H1 (cell line): ENCODE results near the gene GALNT2. TPM values are rescaled to one million over a fixed set of nuclear protein-coding genes. Genes with fewer than 3 reads are reported as not detected.

Experiments
- CTCF ChIA-PET: fragments of 300-600 bp; sonication (Branson Sonifier 250); formaldehyde crosslinking; loops from one replicate; lab custom pipeline; 2021; ENCODE audit not compliant: partially characterized antibody; lab: Charles Lee
- POLR2A ChIA-PET: fragments of 300-600 bp; sonication (Branson Sonifier 250); formaldehyde crosslinking; loops from one replicate; lab custom pipeline; 2021; ENCODE audit warnings: inconsistent platforms; ENCODE audit not compliant: partially characterized antibody; lab: Charles Lee
- DNase-seq, 2 experiments: peaks; one replicate each; pipeline versions ENCODE4 v3.0.0 to v3.0.0-alpha.2; 2010 to 2022; ENCODE audit warnings: low spot score in 2 of 2, low read depth in 1 of 2, mixed read lengths in 1 of 2
- FAIRE-seq: peaks from 2 replicates; lab custom pipeline; 2011; peaks lifted over from hg19 to GRCh38; lab: Jason Lieb, UNC
- H2AFZ ChIP-seq: 2 replicates; pipeline ENCODE4 v1.8.1; 2012; ENCODE audit warnings: low read length, inconsistent platforms
- H2AK5ac ChIP-seq: 2 replicates; pipeline ENCODE4 v1.6.1; 2013; ENCODE audit warnings: low read depth, low read length
- H2BK120ac ChIP-seq: replicated peaks from 2 replicates; pipeline ENCODE3; 2013; ENCODE audit warnings: low read depth, low read length, inconsistent platforms
- H2BK12ac ChIP-seq: 2 replicates; pipeline ENCODE4 v1.6.1; 2013; ENCODE audit warnings: low read depth, low read length
- H2BK15ac ChIP-seq: 2 replicates; pipeline ENCODE4 v1.6.1; 2013; ENCODE audit warnings: low read length
- H2BK20ac ChIP-seq: 2 replicates; pipeline ENCODE4 v1.6.1; 2013; ENCODE audit warnings: low read length
- H2BK5ac ChIP-seq: 2 replicates; pipeline ENCODE4 v1.6.1; 2013; ENCODE audit warnings: low read depth, low read length
- H3K14ac ChIP-seq: 2 replicates; pipeline ENCODE4 v1.6.1; 2013; ENCODE audit warnings: inconsistent platforms; ENCODE audit not compliant: insufficient read length
- H3K18ac ChIP-seq: 2 replicates; pipeline ENCODE4 v1.6.1; 2013; ENCODE audit warnings: low read length; ENCODE audit errors: extremely low read depth
- H3K23ac ChIP-seq: 2 replicates; pipeline ENCODE4 v1.6.1; 2013; ENCODE audit warnings: inconsistent platforms; ENCODE audit not compliant: insufficient read length
- H3K23me2 ChIP-seq: 2 replicates; pipeline ENCODE4 v1.6.1; 2013; ENCODE audit warnings: low read depth, low read length
- H3K27ac ChIP-seq: 2 replicates; pipeline ENCODE4 v1.6.1; 2011; ENCODE audit warnings: low read depth, low read length, inconsistent platforms
- H3K27me3 ChIP-seq, 4 experiments: replicated peaks in 1 of 4; 1 replicate in 1 of 4; 2 replicates in 3 of 4; pipeline versions ENCODE4 v1.6.1 to v1.8.1; 2011 to 2013; ENCODE audit warnings: low read length in 3 of 4, mild to moderate bottlenecking in 3 of 4, inconsistent platforms in 2 of 4, mixed read lengths in 2 of 4, moderate library complexity in 1 of 4; ENCODE audit not compliant: control insufficient read depth in 3 of 4, insufficient read depth in 3 of 4; ENCODE audit errors: extremely low read depth in 1 of 4
- H3K36me3 ChIP-seq, 4 experiments: 2 replicates each; pipeline versions ENCODE4 v1.6.1 to v1.8.1; 2011 to 2013; ENCODE audit warnings: mild to moderate bottlenecking in 4 of 4, low read length in 3 of 4, moderate library complexity in 2 of 4, control low read depth in 1 of 4, inconsistent platforms in 1 of 4; ENCODE audit not compliant: insufficient read depth in 4 of 4, control insufficient read depth in 2 of 4
- H3K4ac ChIP-seq: replicated peaks from 2 replicates; pipeline ENCODE3; 2013; ENCODE audit warnings: low read length, low read depth, mixed read lengths, inconsistent platforms; ENCODE audit not compliant: insufficient read length
- H3K4me1 ChIP-seq, 4 experiments: replicated peaks in 1 of 4; 1 replicate in 1 of 4; 2 replicates in 3 of 4; pipeline versions ENCODE4 v1.6.1 to v1.8.1; 2011 to 2013; ENCODE audit warnings: low read length in 3 of 4, inconsistent platforms in 2 of 4, mixed read lengths in 1 of 4; ENCODE audit not compliant: insufficient read depth in 4 of 4, control insufficient read depth in 3 of 4
- H3K4me2 ChIP-seq, 2 experiments: 2 replicates each; pipeline versions ENCODE4 v1.6.1 to v1.8.1; 2011 to 2013; ENCODE audit warnings: low read depth in 2 of 2, low read length in 2 of 2, control low read depth in 1 of 2, inconsistent platforms in 1 of 2, mild to moderate bottlenecking in 1 of 2; ENCODE audit not compliant: insufficient read depth in 1 of 2
- H3K4me3 ChIP-seq, 4 experiments: fragments of 200-600, 300-600 bp in 1 of 4; sonication (generic), shearing (Covaris generic), sonication (Bioruptor Twin) in 1 of 4; 2 replicates each; pipeline versions ENCODE4 v1.5.1 to v1.8.1; 2011 to 2016; ENCODE audit warnings: low read length in 4 of 4, low read depth in 3 of 4, control low read depth in 2 of 4, inconsistent platforms in 2 of 4, mild to moderate bottlenecking in 2 of 4, mixed read lengths in 1 of 4, moderate library complexity in 1 of 4; ENCODE audit not compliant: insufficient read depth in 2 of 4; ENCODE audit errors: extremely low read depth in 1 of 4
- H3K56ac ChIP-seq: replicated peaks from 2 replicates; pipeline ENCODE3; 2013; ENCODE audit warnings: low read depth, mild to moderate bottlenecking, mixed read lengths, low read length, inconsistent platforms; ENCODE audit not compliant: insufficient read length
- H3K79me1 ChIP-seq: 2 replicates; pipeline ENCODE4 v1.6.1; 2013; ENCODE audit warnings: low read depth, low read length, control low read depth
- H3K79me2 ChIP-seq, 2 experiments: 2 replicates each; pipeline versions ENCODE4 v1.6.1 to v1.8.1; 2012 to 2013; ENCODE audit warnings: low read length in 2 of 2, mild to moderate bottlenecking in 2 of 2, inconsistent platforms in 1 of 2; ENCODE audit not compliant: insufficient read depth in 2 of 2, control insufficient read depth in 1 of 2
- H3K9ac ChIP-seq, 4 experiments: replicated peaks in 1 of 4; 1 replicate in 1 of 4; 2 replicates in 3 of 4; pipeline versions ENCODE4 v1.6.1 to v1.8.1; 2011 to 2013; ENCODE audit warnings: low read depth in 3 of 4, low read length in 3 of 4, control low read depth in 2 of 4, mild to moderate bottlenecking in 2 of 4, moderate library complexity in 2 of 4, inconsistent platforms in 1 of 4; ENCODE audit errors: extremely low read depth in 1 of 4
- H3K9me3 ChIP-seq, 2 experiments: 2 replicates each; pipeline versions ENCODE4 v1.6.1 to v1.8.1; 2012 to 2013; ENCODE audit warnings: mild to moderate bottlenecking in 2 of 2, moderate library complexity in 2 of 2, control low read depth in 1 of 2, inconsistent platforms in 1 of 2, low read depth in 1 of 2, low read length in 1 of 2, mixed read lengths in 1 of 2; ENCODE audit not compliant: insufficient read depth in 2 of 2
- H4K20me1 ChIP-seq, 2 experiments: replicated peaks in 1 of 2; 2 replicates each; pipeline versions ENCODE3 to v1.8.1; 2011 to 2013; ENCODE audit warnings: inconsistent platforms in 2 of 2, low read length in 2 of 2, mild to moderate bottlenecking in 1 of 2; ENCODE audit not compliant: insufficient read depth in 2 of 2, control insufficient read depth in 1 of 2
- H4K5ac ChIP-seq: 2 replicates; pipeline ENCODE4 v1.6.1; 2013; ENCODE audit warnings: low read length, low read depth, mixed read lengths, inconsistent platforms; ENCODE audit not compliant: insufficient read length
- H4K8ac ChIP-seq: 2 replicates; pipeline ENCODE4 v1.8.0; 2013; ENCODE audit warnings: mild to moderate bottlenecking, moderate library complexity, low read length, inconsistent platforms; ENCODE audit not compliant: insufficient read depth; ENCODE audit errors: extremely low read depth
- H4K91ac ChIP-seq: replicated peaks from 2 replicates; pipeline ENCODE3; 2013; ENCODE audit warnings: low read length, mixed read lengths, inconsistent platforms; ENCODE audit not compliant: insufficient read length
- EGR1 ChIP-seq: IDR thresholded peaks from 2 replicates; pipeline ENCODE4 v1.6.1; 2011; ENCODE audit warnings: low read depth, low read length, borderline replicate concordance
- SIRT6 ChIP-seq: IDR thresholded peaks from one replicate; pipeline ENCODE4 v1.7.1; 2012; ENCODE audit warnings: low read length, inconsistent platforms
- SIX5 ChIP-seq: IDR thresholded peaks from 2 replicates; pipeline ENCODE4 v1.6.1; 2011; ENCODE audit warnings: mild to moderate bottlenecking, low read depth, low read length
- SP1 ChIP-seq: IDR thresholded peaks from 2 replicates; pipeline ENCODE4 v1.6.1; 2011; ENCODE audit warnings: low read depth, low read length
- WGBS, 2 experiments: shearing (Covaris generic) in 1 of 2; methylation state at CpG; one replicate each; pipeline versions ENCODE4 v1.1.6 to v1.1.7; 2013 to 2015; ENCODE audit warnings: low lambda C conversion rate in 2 of 2, mixed read lengths in 2 of 2, inconsistent platforms in 1 of 2, low coverage in 1 of 2, missing lambda C conversion rate in 1 of 2; ENCODE audit not compliant: insufficient replicate concordance in 2 of 2, insufficient coverage in 1 of 2, insufficient read length in 1 of 2; ENCODE audit errors: extremely low coverage in 1 of 2, missing lambda C conversion rate in 1 of 2; 5-methylcytosine and 5-hydroxymethylcytosine counted together
- polyA plus RNA-seq, 7 experiments: library from polyadenylated mRNA; depleted of rRNA in 3 of 7; stranded (reverse) in 5 of 7; unstranded in 2 of 7; fragments of >200 nt in 5 of 7; fragments of 200-250 nt in 2 of 7; gene quantifications; 1 replicate in 5 of 7; 2 replicates in 1 of 7; 4 replicates in 1 of 7; pipeline versions ENCODE4 v1.2.1 to v1.2.3, GENCODE V29; 2011 to 2013; ENCODE audit warnings: missing spikeins in 2 of 7, mixed read lengths in 2 of 7
- total RNA-seq: library from RNA; stranded (reverse); fragmentation: NEBNext Ultra II Directional; extraction: Animal tissue kit (Norgen Biotek cat#: 25700); gene quantifications from 2 replicates; pipeline ENCODE4 v1.2.1, GENCODE V29; 2021
- TF ChIP-seq, protein P1 (sequence below): IDR thresholded peaks from 2 replicates; pipeline ENCODE4 v1.6.1; 2012; ENCODE audit warnings: inconsistent platforms

The GALNT2 gene
- total and polyA plus RNA-seq, 2 of the 8 experiments (the other 6 are each of a cell fraction or from before 2014, with no cell fraction given): 34.5 to 75.3 TPM

DNA sequence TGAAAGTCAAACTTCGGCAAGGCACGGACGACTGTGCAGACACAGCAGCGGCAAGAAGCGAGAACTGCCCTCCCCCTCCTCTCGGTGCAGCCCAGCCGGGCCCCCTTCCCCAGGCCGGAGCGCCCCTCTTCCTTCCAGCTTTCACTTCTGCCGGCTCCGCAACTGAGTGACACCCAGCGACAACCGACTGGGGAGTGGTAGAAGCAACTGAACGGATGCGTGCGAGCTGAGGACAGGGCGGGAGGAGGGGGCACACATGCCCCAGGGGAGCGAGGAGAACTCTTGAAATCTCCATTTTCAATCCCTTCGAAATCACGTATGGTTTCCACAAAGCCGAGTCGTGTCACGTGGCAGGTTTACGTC lies 212.5 kb downstream of the GALNT2 start:
- H4K91ac ChIP-seq: no peak overlapping the region
- no peaks in the 10 kb centered on the region for H3K23me2 ChIP-seq
- no peak overlapping the region for H2AFZ ChIP-seq
- H3K27ac ChIP-seq: no peak overlapping the region
- no peak overlapping the region for H3K4ac ChIP-seq
- 0 out of 2 replicates have a peak overlapping the region, but pooled peaks have one; percentile 67 for H2BK5ac ChIP-seq
- H4K8ac ChIP-seq: no peak overlapping the region
- H2BK120ac ChIP-seq: no peak overlapping the region
- no peak overlapping the region for H3K56ac ChIP-seq
- H3K9ac ChIP-seq: no peak overlapping the region
- no peak overlapping the region for H3K4me2 ChIP-seq
- peaks cover 9 to 20% (median 11%) of the 10 kb centered on the region in 4 experiments for H3K4me1 ChIP-seq
- no peak overlapping the region for H3K23ac ChIP-seq
- no peaks in the 10 kb centered on the region for H3K79me2 ChIP-seq
- H2BK15ac ChIP-seq: no peak overlapping the region
- no peak overlapping the region for H3K18ac ChIP-seq
- H2AK5ac ChIP-seq: no peak overlapping the region
- ChIA-PET CTCF (interaction anchor here (0.6 to 1.8 kb wide), 6 partner anchors 8 to 619 kb away, joined by 3 to 6 read pairs (median 4); no protein-coding TSS in a partner anchor), POLR2A (interaction anchor here (1.4 to 3.0 kb wide), 2 partner anchors 9 to 11 kb away, joined by 3 to 14 read pairs; no protein-coding TSS in a partner anchor)
- no peaks in the 10 kb centered on the region for H3K9me3 ChIP-seq
- WGBS, 2 experiments: 94% methylated on average over 13 of the region's 24 CpGs; no CpG with 5 or more reads in 1 of the 2 experiments
- no peaks in the 10 kb centered on the region for H3K27me3 ChIP-seq
- peaks cover 0 to 3% of the 10 kb centered on the region in 2 experiments for H4K20me1 ChIP-seq
- H2BK20ac ChIP-seq: no peak overlapping the region
- H3K79me1 ChIP-seq: no peaks in the 10 kb centered on the region
- DNase-seq: no peak
- H3K14ac ChIP-seq: no peak overlapping the region
- no peak for FAIRE-seq
- peaks cover 0 to 18% (median 1%) of the 10 kb centered on the region in 4 experiments; a peak in 3 of 8 replicates for H3K36me3 ChIP-seq
- TF ChIP-seq, protein P1, sequence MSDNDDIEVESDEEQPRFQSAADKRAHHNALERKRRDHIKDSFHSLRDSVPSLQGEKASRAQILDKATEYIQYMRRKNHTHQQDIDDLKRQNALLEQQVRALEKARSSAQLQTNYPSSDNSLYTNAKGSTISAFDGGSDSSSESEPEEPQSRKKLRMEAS: no peak
- TF ChIP-seq SIRT6 (no peak), SP1 (no peak), SIX5 (no peak), EGR1 (no peak)
- no peak overlapping the region for H4K5ac ChIP-seq
- H2BK12ac ChIP-seq: no peak overlapping the region
- H3K4me3 ChIP-seq: no peak overlapping the region
